Hepatocyte (in vitro differentiated cells): ENCODE data around the gene E2F8.

Experiments
- CTCF ChIP-seq: fragments of 200-600 bp; sonication (generic); IDR thresholded peaks from 2 replicates; pipeline ENCODE4 v1.5.1; 2016; ENCODE audit warnings: antibody characterized with exemption, mild to moderate bottlenecking; ENCODE audit not compliant: poor library complexity
- EZH2 ChIP-seq: fragments of 200-600 bp; sonication (generic); IDR thresholded peaks from 2 replicates; pipeline ENCODE4 v1.6.1; 2016; ENCODE audit warnings: antibody characterized with exemption, mild to moderate bottlenecking, borderline replicate concordance

DNA sequence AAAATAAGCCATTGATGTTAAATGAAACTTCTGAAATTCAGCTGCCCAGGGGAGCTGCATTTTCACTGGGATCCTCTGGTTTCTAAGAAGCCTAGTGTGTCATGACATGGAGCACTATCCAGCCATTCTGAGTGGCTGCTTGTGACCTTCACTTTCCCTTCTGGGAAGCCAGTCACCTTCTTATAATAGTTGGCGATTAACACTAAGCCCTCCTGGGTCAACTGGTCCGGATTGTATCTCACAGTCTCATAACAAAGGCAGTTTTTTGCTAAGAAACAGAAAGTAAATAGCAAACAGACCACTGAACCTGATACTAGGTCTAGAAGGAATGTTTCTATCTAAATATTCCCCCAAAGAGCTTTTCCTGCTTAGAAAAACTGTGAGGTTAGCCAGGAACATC lies 46.8 kb downstream of the E2F8 start:
- TF ChIP-seq CTCF = no peak
- no peak for TF ChIP-seq EZH2
